Astrocyte (in vitro differentiated cells and primary cell): ENCODE results near the gene PPP2R5C.

Experiments used
- EZH2 ChIP-seq: IDR thresholded peaks from 2 replicates; pipeline ENCODE4 v1.6.1; 2012; ENCODE audit warnings: mild to moderate bottlenecking, low read length, inconsistent platforms; ENCODE audit not compliant: insufficient read depth
- TF ChIP-seq, protein P1 (sequence below): IDR thresholded peaks from 2 replicates; pipeline ENCODE4 v1.5.1; 2011; ENCODE audit warnings: low read depth, mild to moderate bottlenecking, inconsistent platforms, low read length, moderate library complexity; ENCODE audit not compliant: insufficient read depth

DNA sequence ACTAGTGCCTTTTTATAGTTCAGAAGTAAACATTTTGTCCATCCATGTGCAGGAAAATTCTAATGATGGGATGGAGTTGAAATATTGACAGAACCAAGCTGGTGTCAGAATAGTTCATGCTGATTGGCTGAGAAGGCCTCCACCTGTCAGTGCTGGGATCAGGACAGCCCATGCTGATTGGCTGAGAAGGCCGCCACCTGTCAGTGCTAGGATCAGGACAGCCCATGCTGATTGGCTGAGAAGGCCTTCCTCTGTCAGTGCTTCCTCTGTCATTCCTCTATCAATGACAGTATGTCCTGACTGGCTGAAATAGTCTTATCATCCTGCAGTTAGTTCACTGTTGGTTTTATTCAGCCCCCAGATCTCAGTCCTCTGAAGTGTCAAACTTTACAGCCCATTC, 95.7 kb downstream of the PPP2R5C start:
- TF ChIP-seq, protein P1, sequence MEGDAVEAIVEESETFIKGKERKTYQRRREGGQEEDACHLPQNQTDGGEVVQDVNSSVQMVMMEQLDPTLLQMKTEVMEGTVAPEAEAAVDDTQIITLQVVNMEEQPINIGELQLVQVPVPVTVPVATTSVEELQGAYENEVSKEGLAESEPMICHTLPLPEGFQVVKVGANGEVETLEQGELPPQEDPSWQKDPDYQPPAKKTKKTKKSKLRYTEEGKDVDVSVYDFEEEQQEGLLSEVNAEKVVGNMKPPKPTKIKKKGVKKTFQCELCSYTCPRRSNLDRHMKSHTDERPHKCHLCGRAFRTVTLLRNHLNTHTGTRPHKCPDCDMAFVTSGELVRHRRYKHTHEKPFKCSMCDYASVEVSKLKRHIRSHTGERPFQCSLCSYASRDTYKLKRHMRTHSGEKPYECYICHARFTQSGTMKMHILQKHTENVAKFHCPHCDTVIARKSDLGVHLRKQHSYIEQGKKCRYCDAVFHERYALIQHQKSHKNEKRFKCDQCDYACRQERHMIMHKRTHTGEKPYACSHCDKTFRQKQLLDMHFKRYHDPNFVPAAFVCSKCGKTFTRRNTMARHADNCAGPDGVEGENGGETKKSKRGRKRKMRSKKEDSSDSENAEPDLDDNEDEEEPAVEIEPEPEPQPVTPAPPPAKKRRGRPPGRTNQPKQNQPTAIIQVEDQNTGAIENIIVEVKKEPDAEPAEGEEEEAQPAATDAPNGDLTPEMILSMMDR = no peak
- TF ChIP-seq EZH2 = no peak
